ENCODE results near the gene CUX1.
"Not testable (repeated sequence)": the region's sequence is repeated elsewhere in the genome, so short reads cannot be mapped to it uniquely, and the experiment has no call there.

CUX1 gene

DNA sequence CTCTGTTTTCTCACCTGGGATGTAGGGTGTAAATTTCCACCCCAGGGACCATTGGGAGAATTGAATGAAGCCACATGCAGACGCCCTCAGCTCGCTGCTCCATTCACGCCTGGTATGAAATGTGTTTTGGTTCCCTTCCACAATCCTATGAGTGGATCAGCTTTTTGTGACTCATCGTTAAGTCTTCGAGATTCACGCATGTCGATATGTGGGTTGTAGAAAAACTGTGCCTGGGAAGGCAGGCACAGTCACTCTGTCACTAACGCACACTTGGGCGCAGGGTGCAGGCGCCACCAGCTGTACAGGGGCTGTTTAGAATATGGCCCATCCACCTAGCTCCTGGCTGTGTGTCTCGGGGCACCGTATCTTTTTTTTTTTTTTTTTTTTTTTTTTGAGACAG is 405.0 kb downstream of the CUX1 start:
- TF ChIP-seq, protein P1, sequence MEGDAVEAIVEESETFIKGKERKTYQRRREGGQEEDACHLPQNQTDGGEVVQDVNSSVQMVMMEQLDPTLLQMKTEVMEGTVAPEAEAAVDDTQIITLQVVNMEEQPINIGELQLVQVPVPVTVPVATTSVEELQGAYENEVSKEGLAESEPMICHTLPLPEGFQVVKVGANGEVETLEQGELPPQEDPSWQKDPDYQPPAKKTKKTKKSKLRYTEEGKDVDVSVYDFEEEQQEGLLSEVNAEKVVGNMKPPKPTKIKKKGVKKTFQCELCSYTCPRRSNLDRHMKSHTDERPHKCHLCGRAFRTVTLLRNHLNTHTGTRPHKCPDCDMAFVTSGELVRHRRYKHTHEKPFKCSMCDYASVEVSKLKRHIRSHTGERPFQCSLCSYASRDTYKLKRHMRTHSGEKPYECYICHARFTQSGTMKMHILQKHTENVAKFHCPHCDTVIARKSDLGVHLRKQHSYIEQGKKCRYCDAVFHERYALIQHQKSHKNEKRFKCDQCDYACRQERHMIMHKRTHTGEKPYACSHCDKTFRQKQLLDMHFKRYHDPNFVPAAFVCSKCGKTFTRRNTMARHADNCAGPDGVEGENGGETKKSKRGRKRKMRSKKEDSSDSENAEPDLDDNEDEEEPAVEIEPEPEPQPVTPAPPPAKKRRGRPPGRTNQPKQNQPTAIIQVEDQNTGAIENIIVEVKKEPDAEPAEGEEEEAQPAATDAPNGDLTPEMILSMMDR (IDR thresholded peaks at IDR 0.05; ENCODE audit: low read depth, low read length) = no peak
- peak; percentile 59 for DNase-seq (ENCODE audit: low read depth, low spot score)
- no peak overlapping the region for H3K4me3 ChIP-seq (ENCODE audit: low read depth, low read length)
- in situ Hi-C loops (cut with HindIII; ENCODE audit: low sequenced_read_pairs) = no loop called here

DNA sequence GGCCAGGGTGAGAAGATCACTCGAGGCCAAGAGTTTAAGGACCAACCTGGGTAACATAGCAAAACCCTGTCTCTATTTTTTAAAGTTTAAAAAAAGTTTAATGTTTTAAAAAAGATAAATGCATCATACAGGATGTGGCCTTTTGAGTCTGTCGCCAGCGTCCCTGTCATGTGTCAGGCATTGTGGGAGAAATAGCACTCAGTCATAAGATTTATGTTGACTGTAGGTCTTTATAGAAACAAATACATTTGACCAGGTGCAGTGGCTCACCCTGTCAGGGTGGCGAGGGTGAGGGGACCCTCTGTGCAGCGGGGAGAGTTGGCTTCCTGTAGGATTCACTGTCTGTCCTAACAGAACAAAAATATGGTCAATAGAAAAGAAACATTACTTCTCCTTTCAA is 405.8 kb downstream of the CUX1 start:
- DNase-seq (ENCODE audit: low read depth, low spot score) = no peak
- TF ChIP-seq, protein P1 (IDR thresholded peaks at IDR 0.05; ENCODE audit: low read depth, low read length) = no peak
- in situ Hi-C loops (cut with HindIII; ENCODE audit: low sequenced_read_pairs) = no loop called here
- no peak overlapping the region for H3K4me3 ChIP-seq (ENCODE audit: low read depth, low read length)

DNA sequence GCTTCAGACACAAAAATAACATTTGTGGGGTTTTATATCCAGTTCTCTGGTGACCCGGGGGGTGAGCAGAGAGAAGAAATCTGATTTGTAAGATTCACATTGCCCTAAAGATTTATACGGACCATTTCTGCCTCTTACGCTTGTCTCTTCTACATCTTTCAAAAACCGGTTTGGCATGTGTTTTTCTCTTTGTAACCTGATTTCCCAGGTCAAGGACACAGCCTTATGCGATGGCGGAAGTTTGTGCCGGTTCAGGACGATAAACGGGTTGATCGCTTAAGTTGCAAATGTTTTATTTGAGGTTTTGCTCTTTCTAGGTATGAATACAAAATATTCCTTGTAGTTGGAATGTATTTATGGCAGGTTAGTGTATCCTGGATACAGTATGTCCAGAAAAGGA is 407.6 kb downstream of the CUX1 start:
- TF ChIP-seq, protein P1 (IDR thresholded peaks at IDR 0.05; ENCODE audit: low read depth, low read length) = no peak
- in situ Hi-C loops (cut with HindIII; ENCODE audit: low sequenced_read_pairs) = no loop called here
- DNase-seq (ENCODE audit: low read depth, low spot score) = no peak
- H3K4me3 ChIP-seq (ENCODE audit: low read depth, low read length) = no peak overlapping the region

DNA sequence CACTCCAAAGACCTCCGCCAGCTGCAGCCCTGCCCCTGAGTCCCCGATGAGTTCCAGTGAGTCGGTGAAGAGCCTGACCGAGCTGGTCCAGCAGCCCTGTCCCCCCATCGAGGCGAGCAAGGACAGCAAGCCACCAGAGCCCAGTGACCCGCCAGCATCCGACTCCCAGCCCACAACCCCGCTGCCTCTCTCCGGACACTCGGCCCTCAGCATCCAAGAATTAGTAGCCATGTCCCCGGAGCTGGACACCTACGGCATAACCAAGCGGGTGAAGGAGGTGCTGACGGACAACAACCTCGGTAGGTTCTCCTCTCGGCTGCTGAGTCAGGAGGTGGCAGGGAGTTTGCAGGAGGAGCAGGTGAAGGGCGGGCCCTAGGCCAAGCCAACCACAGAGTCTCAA is 409.9 kb downstream of the CUX1 start:
- TF ChIP-seq, protein P1 (IDR thresholded peaks at IDR 0.05; ENCODE audit: low read depth, low read length) = no peak

DNA sequence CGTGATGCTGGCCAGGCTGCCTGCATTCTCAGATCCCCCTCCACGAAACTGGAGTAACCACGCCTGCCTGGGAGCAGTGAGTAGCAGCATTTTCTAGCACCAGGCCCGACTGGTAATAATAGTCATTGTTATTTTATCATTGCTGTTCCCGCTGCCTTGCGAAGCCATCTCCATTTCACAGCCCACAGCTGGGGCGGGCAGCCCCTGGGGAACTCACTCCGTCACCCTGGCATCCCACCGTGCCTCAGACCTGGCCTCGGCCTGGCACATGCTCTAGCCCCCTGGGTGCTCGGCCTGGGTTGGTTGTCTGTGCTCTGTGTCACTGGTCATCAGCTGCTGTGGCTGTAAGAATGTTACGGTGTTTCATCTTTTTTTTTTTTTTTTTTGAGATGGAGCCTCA is 411.5 kb downstream of the CUX1 start:
- DNase-seq (ENCODE audit: low read depth, low spot score) = no peak
- TF ChIP-seq, protein P1 (IDR thresholded peaks at IDR 0.05; ENCODE audit: low read depth, low read length) = no peak
- in situ Hi-C loops (cut with HindIII; ENCODE audit: low sequenced_read_pairs) = no loop called here
- no peak overlapping the region for H3K4me3 ChIP-seq (ENCODE audit: low read depth, low read length)

More for the DNA sequence above, 409.9 kb downstream of the CUX1 start:
- in situ Hi-C loops (cut with HindIII; ENCODE audit: low sequenced_read_pairs) = no loop called here
- DNase-seq (ENCODE audit: low read depth, low spot score) = no peak
- no peak overlapping the region for H3K4me3 ChIP-seq (ENCODE audit: low read depth, low read length)

DNA sequence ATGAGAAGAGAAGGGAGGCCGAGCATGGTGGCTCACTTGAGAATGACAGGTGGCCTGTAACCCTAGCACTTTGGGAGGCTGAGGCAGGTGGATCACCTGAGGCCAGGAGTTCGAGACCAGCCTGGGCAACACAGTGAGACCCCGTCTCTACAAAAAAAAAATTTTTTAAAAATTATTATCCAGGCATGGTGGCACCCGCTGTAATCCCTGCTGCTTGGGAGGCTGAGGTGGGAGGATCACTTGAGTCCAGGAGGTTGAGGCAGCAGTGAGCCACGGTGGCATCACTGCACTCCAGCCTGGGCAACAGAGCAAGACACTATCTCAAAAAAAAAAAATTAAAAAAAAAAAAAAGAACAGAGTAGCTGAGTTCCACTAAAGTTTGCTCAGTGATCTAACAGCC is 412.7 kb downstream of the CUX1 start:
- DNase-seq (ENCODE audit: low read depth, low spot score); in situ Hi-C loops (cut with HindIII; ENCODE audit: low sequenced_read_pairs); H3K4me3 ChIP-seq (ENCODE audit: low read depth, low read length): not testable (repeated sequence)

DNA sequence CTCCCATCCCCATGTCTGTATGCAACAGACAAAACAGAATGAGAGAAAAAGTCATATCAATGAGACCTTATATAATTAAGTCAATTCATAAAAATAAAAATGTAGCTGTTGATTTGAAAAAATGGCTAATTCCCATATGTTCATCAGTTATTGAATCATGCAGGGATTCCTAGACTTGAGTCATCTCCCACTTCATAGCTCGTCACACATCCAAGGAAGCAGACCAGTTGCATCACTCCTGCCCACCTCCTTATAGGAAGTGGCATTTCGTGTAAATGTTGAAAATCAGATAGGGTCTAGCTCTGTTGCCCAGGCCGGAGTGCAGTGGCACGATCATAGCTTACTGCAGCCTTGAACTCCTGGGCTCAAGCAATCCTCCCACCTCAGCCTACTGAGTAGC is 413.2 kb downstream of the CUX1 start:
- TF ChIP-seq, protein P1 (IDR thresholded peaks at IDR 0.05; ENCODE audit: low read depth, low read length) = no peak
- in situ Hi-C loops (cut with HindIII; ENCODE audit: low sequenced_read_pairs) = no loop called here
- DNase-seq (ENCODE audit: low read depth, low spot score) = no peak
- H3K4me3 ChIP-seq (ENCODE audit: low read depth, low read length) = no peak overlapping the region
